Right lobe of liver (tissue), 4 donors: ENCODE results near the gene CDX2.

Source experiments
- CTCF ChIP-seq, 4 donors: fragments of 200-600 bp in 3 of 4; fragments of 450-650 bp in 1 of 4; IDR thresholded peaks; one replicate each; pipeline versions ENCODE4 v1.5.1 to v1.8.0; 2016 to 2022; ENCODE audit warnings: antibody characterized with exemption in 4 of 4, mild to moderate bottlenecking in 2 of 4
- POLR2A ChIP-seq: fragments of 450-650 bp; IDR thresholded peaks from one replicate; pipeline ENCODE4 v1.6.1; 2017; ENCODE audit warnings: antibody characterized with exemption, mild to moderate bottlenecking
- donor health status: DM: no; HTN: no; CAD: no.
- donor health status: DM: no; HTN: no; CAD: no.
- donor health status: DM: no; HTN: yes; CAD: no.

- TF ChIP-seq CTCF (IDR thresholded peaks at IDR 0.05) (no peak), POLR2A (no peak)
These were observed 49.5 kb downstream of the CDX2 start for GRCh38 chr13:27919659-27919933.
